Activated CD4-positive, alpha-beta T cell treated with anti-CD3 and anti-CD28 coated beads for 36 hours (primary cell): ENCODE measurements around the gene GRIN3B. TPM values are rescaled to one million over a fixed set of nuclear protein-coding genes. Genes with fewer than 3 reads are reported as not detected.

Source experiments
- ATAC-seq: fragments of 200-7000 bp; cut with Tn5 transposase; one replicate; pipeline ENCODE4 v1.10.0; 2021; ENCODE audit warnings: mild to moderate bottlenecking, moderate library complexity
- CTCF ChIA-PET: fragments of 350-600 bp; sonication (Branson Sonifier 250); formaldehyde crosslinking; loops from one replicate; lab custom pipeline; 2021; ENCODE audit warnings: antibody characterized with exemption; lab: Charles Lee
- POLR2A ChIA-PET: fragments of 350-600 bp; sonication (Branson Sonifier 250); formaldehyde crosslinking; loops from one replicate; lab custom pipeline; 2021; ENCODE audit warnings: antibody characterized with exemption, inconsistent platforms; lab: Charles Lee
- DNase-seq: peaks from one replicate; pipeline ENCODE4 v3.0.0-alpha.2; 2020
- H3K27ac Mint-ChIP-seq: one replicate; pipeline ENCODE4 v1.8.0; 2021; ENCODE audit warnings: mixed read lengths
- H3K27me3 Mint-ChIP-seq: one replicate; pipeline ENCODE4 v1.8.0; 2021; ENCODE audit warnings: mixed read lengths
- H3K36me3 Mint-ChIP-seq: one replicate; pipeline ENCODE4 v1.8.0; 2021; ENCODE audit warnings: low read depth, mixed read lengths
- H3K4me1 Mint-ChIP-seq: one replicate; pipeline ENCODE4 v1.8.0; 2021; ENCODE audit warnings: mixed read lengths
- H3K4me3 Mint-ChIP-seq: one replicate; pipeline ENCODE4 v1.8.0; 2021; ENCODE audit warnings: mild to moderate bottlenecking, moderate library complexity, mixed read lengths
- H3K9me3 Mint-ChIP-seq: one replicate; pipeline ENCODE4 v1.8.0; 2021; ENCODE audit warnings: low read depth, mixed read lengths
- intact Hi-C, 2 experiments: fragments of 100-400 bp; cut with DNase I in 1 of 2; cut with micrococcal nuclease in 1 of 2; formaldehyde crosslinking; loops; one replicate each; pipeline versions ENCODE4 v1.14.2 to v1.15.1; 2022 to 2024; cut with DNase I, micrococcal nuclease
- total RNA-seq, 2 experiments: library from RNA; stranded (reverse); gene quantifications; one replicate each; pipeline ENCODE4 v1.2.3, GENCODE V29; 2021

GRIN3B gene
- total RNA-seq, 2 experiments from 2014 or later = 0.09 TPM; not detected in 1

GRCh38 chr19:993361-993830 lies 6.8 kb upstream of the GRIN3B start:
- ATAC-seq (no peak), DNase-seq (no peak)
- no peaks in the 10 kb centered on the region for H3K9me3 Mint-ChIP-seq
- peaks cover 6% of the 10 kb centered on the region for H3K27me3 Mint-ChIP-seq
- H3K4me1 Mint-ChIP-seq = peaks cover 7% of the 10 kb centered on the region
- H3K36me3 Mint-ChIP-seq = peaks cover 9% of the 10 kb centered on the region
- ChIA-PET CTCF (no interaction called here), POLR2A (no interaction called here)
- H3K4me3 Mint-ChIP-seq = no peak overlapping the region
- intact Hi-C loops = no loop called here
- H3K27ac Mint-ChIP-seq = no peak overlapping the region

DNA sequence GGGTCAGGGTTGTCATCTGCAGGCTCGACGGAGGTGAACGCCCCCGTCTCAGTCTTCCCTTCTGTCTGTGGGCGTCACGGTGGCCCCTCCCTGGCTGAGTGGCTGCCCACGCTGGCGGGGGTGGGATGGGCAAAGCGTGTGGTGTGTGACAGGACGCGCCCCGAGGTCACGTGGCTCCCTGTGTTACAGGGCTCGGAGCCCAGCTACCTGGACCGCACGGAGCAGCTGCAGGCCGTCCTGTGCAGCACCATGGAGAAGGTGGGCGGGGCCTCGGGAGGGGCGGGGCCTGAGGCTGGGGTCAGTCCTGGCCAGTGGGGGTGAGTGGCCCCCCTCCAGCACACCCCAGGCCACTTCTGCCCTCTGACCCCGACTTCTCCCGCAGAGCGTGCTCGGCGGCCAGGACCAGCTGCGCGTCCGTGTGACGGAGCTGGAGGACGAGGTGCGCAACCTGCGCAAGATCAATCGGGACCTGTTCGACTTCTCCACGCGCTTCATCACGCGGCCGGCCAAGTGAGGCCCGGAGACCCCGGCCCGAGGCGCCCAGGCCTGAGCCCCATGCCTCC lies 6.3 kb upstream of the GRIN3B start:
- Mint-ChIP-seq H3K27ac (no peak overlapping the region), H3K27me3 (peaks cover 8% of the 10 kb centered on the region), H3K4me3 (no peak overlapping the region), H3K36me3 (peaks cover 9% of the 10 kb centered on the region), H3K4me1 (peaks cover 7% of the 10 kb centered on the region), H3K9me3 (no peaks in the 10 kb centered on the region)
- intact Hi-C loops = no loop called here
- ATAC-seq (no peak), DNase-seq (no peak)
- ChIA-PET POLR2A (no interaction called here), CTCF (interaction anchor here (1.1 kb wide), 1 partner anchor 71 kb away, joined by 3 read pairs; no protein-coding TSS in a partner anchor)

GRCh38 chr19:994516-994915 lies 5.7 kb upstream of the GRIN3B start:
- Mint-ChIP-seq H3K27me3 (peaks cover 14% of the 10 kb centered on the region), H3K9me3 (no peaks in the 10 kb centered on the region), H3K4me3 (no peak overlapping the region), H3K36me3 (peaks cover 9% of the 10 kb centered on the region), H3K27ac (no peak overlapping the region), H3K4me1 (peaks cover 7% of the 10 kb centered on the region)
- POLR2A ChIA-PET = no interaction called here
- no peak for ATAC-seq
- DNase-seq = no peak
- intact Hi-C loops = no loop called here
- CTCF ChIA-PET = interaction anchor here (1.1 kb wide), 1 partner anchor 72 kb away, joined by 3 read pairs; no protein-coding TSS in a partner anchor

DNA sequence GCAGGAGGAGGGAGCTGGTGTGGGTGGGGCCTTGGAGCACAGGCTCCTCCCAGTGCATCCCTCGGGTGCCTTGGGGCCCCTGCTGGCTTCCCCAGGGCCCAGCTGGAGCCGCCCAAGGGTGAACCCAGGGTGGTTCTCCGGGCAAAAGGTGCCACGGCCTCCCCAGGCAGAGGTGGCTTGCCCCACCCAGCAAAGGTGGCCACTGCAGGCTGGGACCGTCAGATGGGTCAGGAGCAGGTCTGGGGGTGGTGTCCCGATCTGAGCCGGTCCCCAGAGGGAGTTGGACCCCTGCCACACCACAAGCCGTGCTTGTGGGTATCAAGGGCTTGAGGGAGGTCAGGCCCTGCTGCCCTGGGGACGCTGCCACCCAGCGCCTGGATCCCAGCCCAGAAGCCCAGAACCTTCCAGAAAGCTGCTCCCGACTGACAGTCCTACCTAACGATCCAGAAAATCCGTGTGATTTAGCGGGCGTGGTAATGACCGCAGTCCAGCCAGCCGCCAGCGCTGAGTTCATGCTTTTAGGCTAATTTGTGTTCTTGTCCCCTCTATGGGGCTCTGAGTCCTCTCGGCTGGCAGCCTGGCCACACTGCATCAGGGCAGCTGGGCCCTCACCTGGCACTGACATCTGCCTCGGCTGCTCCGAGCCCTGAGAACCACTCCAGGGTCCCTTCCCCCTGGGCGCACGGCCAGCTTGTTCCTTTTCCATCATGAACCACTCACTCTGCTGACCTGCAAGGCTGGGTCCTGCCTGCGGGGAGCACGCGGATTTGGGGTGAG lies 5.0 kb upstream of the GRIN3B start:
- peaks cover 7% of the 10 kb centered on the region for H3K4me1 Mint-ChIP-seq
- DNase-seq (no peak), ATAC-seq (no peak)
- H3K36me3 Mint-ChIP-seq = peaks cover 9% of the 10 kb centered on the region
- CTCF ChIA-PET = interaction anchor here (1.1 kb wide), 1 partner anchor 72 kb away, joined by 3 read pairs; no protein-coding TSS in a partner anchor
- intact Hi-C loops = no loop called here
- no peaks in the 10 kb centered on the region for H3K9me3 Mint-ChIP-seq
- POLR2A ChIA-PET = no interaction called here
- peaks cover 14% of the 10 kb centered on the region for H3K27me3 Mint-ChIP-seq
- no peak overlapping the region for H3K27ac Mint-ChIP-seq
- H3K4me3 Mint-ChIP-seq = no peak overlapping the region

DNA sequence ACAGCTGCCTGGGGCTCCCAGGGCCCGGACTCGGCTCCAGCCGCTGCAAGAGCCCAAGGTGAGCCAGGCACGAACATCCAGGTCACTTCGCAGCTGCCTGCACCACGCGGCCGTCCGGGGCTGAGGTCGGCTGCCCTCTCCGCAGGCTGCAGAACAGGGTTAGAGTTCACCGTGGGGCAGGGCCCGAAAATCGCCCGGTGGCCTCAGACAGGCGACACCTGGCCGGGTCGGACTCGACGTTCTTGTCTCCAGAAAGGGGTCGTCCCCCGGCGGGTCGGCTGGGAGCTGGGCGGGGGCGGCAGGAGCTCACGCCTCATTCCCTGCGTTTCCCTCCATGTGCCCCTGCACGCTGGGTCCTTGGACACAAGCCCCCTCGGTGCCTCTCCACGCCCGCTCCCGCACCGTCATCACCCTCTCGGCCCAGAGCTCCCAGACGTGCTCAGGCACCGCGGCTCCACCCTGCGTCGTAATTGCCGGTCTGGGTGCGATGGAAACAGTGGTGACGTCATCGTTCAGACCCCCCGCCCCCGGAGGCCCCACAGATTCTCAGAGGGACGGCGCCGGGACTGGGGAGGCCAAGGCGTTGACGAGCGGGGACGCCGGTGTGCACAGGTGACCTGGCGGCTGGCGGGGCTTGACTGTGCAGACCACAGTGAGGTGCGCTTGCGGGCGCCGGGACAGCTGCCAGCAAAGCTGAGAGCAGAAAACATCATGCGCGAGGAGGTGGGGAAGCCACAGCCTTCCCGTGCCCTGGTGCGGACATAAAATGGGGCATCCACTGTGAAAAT lies 4.0 kb upstream of the GRIN3B start:
- H3K36me3 Mint-ChIP-seq = peaks cover 5% of the 10 kb centered on the region
- intact Hi-C loops = no loop called here
- peak overlapping the region; percentile 44 for H3K4me3 Mint-ChIP-seq
- ATAC-seq (peak; percentile 54), DNase-seq (peak; percentile 84)
- ChIA-PET CTCF (interaction anchor here (0.6 to 2.3 kb wide), 5 partner anchors 9 to 133 kb away, joined by 3 to 8 read pairs (median 4); partner anchors contain the start of gene WDR18), POLR2A (interaction anchor here (0.6 kb wide), 1 partner anchor 25 kb away, joined by 3 read pairs; the partner anchor contains the start of gene RNU6-2)
- H3K27ac Mint-ChIP-seq = no peak overlapping the region
- H3K9me3 Mint-ChIP-seq = no peaks in the 10 kb centered on the region
- peaks cover 8% of the 10 kb centered on the region for H3K4me1 Mint-ChIP-seq
- peaks cover 14% of the 10 kb centered on the region for H3K27me3 Mint-ChIP-seq

GRCh38 chr19:998064-998463 lies 2.2 kb upstream of the GRIN3B start:
- Mint-ChIP-seq H3K4me1 (peaks cover 10% of the 10 kb centered on the region), H3K9me3 (no peaks in the 10 kb centered on the region), H3K36me3 (peaks cover 2% of the 10 kb centered on the region), H3K27me3 (peaks cover 19% of the 10 kb centered on the region), H3K4me3 (no peak overlapping the region), H3K27ac (no peak overlapping the region)
- DNase-seq (no peak), ATAC-seq (no peak)
- intact Hi-C loops = no loop called here
- POLR2A ChIA-PET = no interaction called here
- CTCF ChIA-PET = interaction anchor here (0.6 to 2.3 kb wide), 4 partner anchors 16 to 310 kb away, joined by 3 to 8 read pairs (median 3); no protein-coding TSS in a partner anchor

DNA sequence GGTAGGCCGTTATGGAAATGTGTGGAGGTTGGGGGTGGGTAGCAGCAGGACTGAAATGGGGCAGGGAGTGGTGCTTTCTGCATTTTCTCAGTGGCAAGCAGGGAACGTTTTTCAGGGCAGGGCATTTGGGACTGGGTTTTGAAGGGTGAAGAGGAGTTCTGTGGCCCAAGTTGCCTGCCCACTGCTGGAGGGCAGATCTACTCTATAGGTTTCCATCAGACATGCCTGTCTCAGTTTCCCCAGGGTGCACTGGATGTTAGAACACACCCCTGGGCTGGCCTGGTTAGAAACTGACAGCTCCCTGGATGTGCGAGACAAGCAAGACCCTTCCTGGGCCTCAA lies 870 bp upstream of the GRIN3B start:
- H3K4me1 Mint-ChIP-seq = peaks cover 10% of the 10 kb centered on the region
- no peaks in the 10 kb centered on the region for H3K36me3 Mint-ChIP-seq
- peaks cover 19% of the 10 kb centered on the region for H3K27me3 Mint-ChIP-seq
- intact Hi-C loops = no loop called here
- no peak overlapping the region for H3K27ac Mint-ChIP-seq
- no peak overlapping the region for H3K4me3 Mint-ChIP-seq
- no peak for DNase-seq
- ChIA-PET CTCF (interaction anchor here (0.7 to 0.9 kb wide), 2 partner anchors 17 to 68 kb away, joined by 3 read pairs; no protein-coding TSS in a partner anchor), POLR2A (no interaction called here)
- no peaks in the 10 kb centered on the region for H3K9me3 Mint-ChIP-seq
- ATAC-seq = no peak

DNA sequence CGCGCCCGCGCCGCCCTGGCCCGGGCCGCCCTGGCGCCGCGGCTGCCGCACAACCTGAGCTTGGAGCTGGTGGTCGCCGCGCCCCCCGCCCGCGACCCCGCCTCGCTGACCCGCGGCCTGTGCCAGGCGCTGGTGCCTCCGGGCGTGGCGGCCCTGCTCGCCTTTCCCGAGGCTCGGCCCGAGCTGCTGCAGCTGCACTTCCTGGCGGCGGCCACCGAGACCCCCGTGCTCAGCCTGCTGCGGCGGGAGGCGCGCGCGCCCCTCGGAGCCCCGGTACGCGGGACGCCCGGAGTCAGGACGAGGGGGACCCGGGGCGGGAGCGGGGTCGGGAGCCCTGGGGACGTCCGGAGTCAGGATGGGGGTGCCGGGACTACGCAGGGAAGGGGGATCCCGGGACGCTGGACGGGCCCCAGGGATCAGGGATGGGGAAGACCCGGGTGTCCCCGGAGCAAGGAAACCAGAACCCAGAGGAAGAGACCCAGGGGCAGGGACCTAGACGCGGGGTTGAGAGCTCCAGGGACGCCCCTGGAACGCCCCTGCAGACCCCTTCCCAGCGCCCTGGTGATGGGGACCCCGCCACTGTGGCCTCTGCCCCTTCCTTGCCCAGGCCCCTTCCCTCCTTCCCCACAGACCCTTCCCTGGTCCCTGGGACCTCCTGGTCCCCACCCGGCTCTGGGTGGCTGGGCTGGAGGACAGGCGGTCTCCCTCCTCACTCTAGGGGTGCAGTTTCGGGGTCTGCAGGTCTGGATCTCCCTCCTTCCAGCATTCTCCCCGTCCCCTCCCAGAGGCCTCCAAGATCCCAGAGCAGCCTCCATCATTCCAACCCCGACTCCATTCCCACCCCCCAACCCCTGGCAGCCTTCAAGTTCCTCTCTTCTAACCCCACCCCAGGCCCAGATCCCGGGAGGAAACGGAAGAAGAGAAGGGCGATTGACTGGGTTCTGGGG lies 645 bp downstream of the GRIN3B start:
- Mint-ChIP-seq H3K9me3 (no peaks in the 10 kb centered on the region), H3K36me3 (no peaks in the 10 kb centered on the region), H3K4me1 (peaks cover 10% of the 10 kb centered on the region), H3K4me3 (no peak overlapping the region), H3K27me3 (peaks cover 19% of the 10 kb centered on the region), H3K27ac (no peak overlapping the region)
- ChIA-PET CTCF (interaction anchor here (0.6 to 1.1 kb wide), 3 partner anchors 24 to 213 kb away, joined by 3 read pairs; no protein-coding TSS in a partner anchor), POLR2A (no interaction called here)
- DNase-seq = no peak
- ATAC-seq = no peak
- intact Hi-C loops = loop anchor here (1.0 kb wide), 4 partner anchors 80 to 239 kb away; no protein-coding TSS in a partner anchor

DNA sequence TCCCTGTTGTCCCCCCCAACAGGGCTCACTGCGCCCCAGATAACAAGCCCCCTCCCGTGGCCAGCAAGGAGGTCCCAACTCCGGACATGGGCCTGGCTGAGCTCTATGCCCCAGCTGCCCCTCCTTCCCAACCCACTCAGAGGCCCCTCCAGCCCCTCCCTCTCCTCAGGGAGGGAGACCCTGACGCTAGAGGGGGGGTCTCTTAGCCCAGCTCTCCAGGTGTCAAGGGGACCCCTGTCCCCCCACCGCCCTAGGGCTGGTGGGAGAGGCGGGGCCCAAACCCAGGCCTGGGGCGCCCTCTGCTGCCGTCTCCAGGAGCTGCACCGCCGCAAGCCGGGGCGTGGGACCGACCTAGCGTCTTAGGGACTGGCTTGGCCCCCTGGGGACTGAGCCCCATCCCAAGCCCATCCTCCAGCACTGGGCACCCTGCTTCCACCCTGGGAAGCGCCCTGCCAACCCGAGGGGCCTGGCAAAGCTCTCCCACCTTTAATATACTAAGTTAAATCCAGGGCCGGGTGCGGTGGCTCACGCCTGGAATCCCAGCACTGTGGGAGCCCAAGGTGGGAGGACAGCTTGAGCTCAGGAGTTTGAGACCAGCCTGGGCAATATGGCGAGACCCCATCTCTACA lies 1.4 kb downstream of the GRIN3B start:
- ChIA-PET CTCF (interaction anchor here (1.0 to 1.1 kb wide), 2 partner anchors 25 to 129 kb away, joined by 3 read pairs; no protein-coding TSS in a partner anchor), POLR2A (no interaction called here)
- Mint-ChIP-seq H3K4me3 (no peak overlapping the region), H3K27me3 (peaks cover 19% of the 10 kb centered on the region), H3K27ac (no peak overlapping the region), H3K36me3 (no peaks in the 10 kb centered on the region), H3K4me1 (peaks cover 5% of the 10 kb centered on the region), H3K9me3 (no peaks in the 10 kb centered on the region)
- intact Hi-C loops = loop anchor here (1.0 kb wide), 3 partner anchors 80 to 231 kb away; no protein-coding TSS in a partner anchor
- DNase-seq = peak; percentile 84
- peak; percentile 77 for ATAC-seq

- ATAC-seq (no peak), DNase-seq (no peak)
- no peak overlapping the region for H3K27ac Mint-ChIP-seq
- H3K4me1 Mint-ChIP-seq = peaks cover 3% of the 10 kb centered on the region
- H3K9me3 Mint-ChIP-seq = no peaks in the 10 kb centered on the region
- H3K4me3 Mint-ChIP-seq = no peak overlapping the region
- CTCF ChIA-PET = interaction anchor here (0.5 to 0.6 kb wide), 3 partner anchors 26 to 273 kb away, joined by 3 read pairs; no protein-coding TSS in a partner anchor
- peaks cover 19% of the 10 kb centered on the region for H3K27me3 Mint-ChIP-seq
- intact Hi-C loops = no loop called here
- no peaks in the 10 kb centered on the region for H3K36me3 Mint-ChIP-seq
- POLR2A ChIA-PET = interaction anchor here (1.0 kb wide), 1 partner anchor 16 kb away, joined by 8 read pairs; no protein-coding TSS in a partner anchor
Measured at GRCh38 chr19:1002600-1002999, 2.4 kb downstream of the GRIN3B start.
